Measurements from ENCODE around the gene GATAD2B. TPM values are rescaled to one million over a fixed set of nuclear protein-coding genes. Genes with fewer than 3 reads are reported as not detected.
A peak's percentile ranks its signal among the peaks of the same experiment; 100 is the strongest.

The GATAD2B gene
- total RNA-seq, 1 donor from 2014 or later, result 30.1 TPM

GRCh38 chr1:153954826-153955225 lies 32.1 kb upstream of the GATAD2B start:
- ATAC-seq (ENCODE audit: poor library complexity) (no peak), DNase-seq (no peak)
- intact Hi-C loops (cut with DNase I), result no loop called here

- DNase-seq (no peak), ATAC-seq (ENCODE audit: poor library complexity) (no peak)
- intact Hi-C loops (cut with DNase I), result no loop called here
Measured at GRCh38 chr1:153953859-153954365, 31.1 kb upstream of the GATAD2B start.

GRCh38 chr1:153951801-153952200 lies 29.0 kb upstream of the GATAD2B start:
- intact Hi-C loops (cut with DNase I), result no loop called here
- ATAC-seq (ENCODE audit: poor library complexity), result no peak
- DNase-seq, result no peak

- ATAC-seq (ENCODE audit: poor library complexity) (no peak), DNase-seq (peak; percentile 15)
- intact Hi-C loops (cut with DNase I), result no loop called here
Measured at GRCh38 chr1:153951183-153951582, 28.4 kb upstream of the GATAD2B start.

GRCh38 chr1:153946622-153947241 lies 24.0 kb upstream of the GATAD2B start, which contains the start of gene DENND4B:
DENND4B (minus strand) TSS chr1:153946718; CDS start chr1:153944374, 2,344 bp downstream.
- intact Hi-C loops (cut with DNase I), result loop anchor here (5.0 kb wide), 1 partner anchor 149 kb away; no protein-coding TSS in a partner anchor
- ATAC-seq (ENCODE audit: poor library complexity) (peak; percentile 82), DNase-seq (peak; percentile 89)

- intact Hi-C loops (cut with DNase I), result loop anchor here (5.0 kb wide), 1 partner anchor 149 kb away; no protein-coding TSS in a partner anchor
- ATAC-seq (ENCODE audit: poor library complexity), result peak; percentile 87
- peak; percentile 94 for DNase-seq
Measured at GRCh38 chr1:153945795-153946621, 23.2 kb upstream of the GATAD2B start.

- intact Hi-C loops (cut with DNase I), result loop anchor here (5.0 kb wide), 1 partner anchor 148 kb away; no protein-coding TSS in a partner anchor
- ATAC-seq (ENCODE audit: poor library complexity) (peak; percentile 58), DNase-seq (peak; percentile 81)
Measured at GRCh38 chr1:153945131-153945794, 22.5 kb upstream of the GATAD2B start.

GRCh38 chr1:153944827-153945117 lies 22.0 kb upstream of the GATAD2B start:
- DNase-seq, result no peak
- intact Hi-C loops (cut with DNase I), result loop anchor here (5.0 kb wide), 1 partner anchor 147 kb away; no protein-coding TSS in a partner anchor
- no peak for ATAC-seq (ENCODE audit: poor library complexity)

GRCh38 chr1:153944005-153944826 lies 21.4 kb upstream of the GATAD2B start:
- intact Hi-C loops (cut with DNase I), result no loop called here
- DNase-seq (no peak), ATAC-seq (ENCODE audit: poor library complexity) (no peak)

- DNase-seq (no peak), ATAC-seq (ENCODE audit: poor library complexity) (no peak)
Measured at GRCh38 chr1:153942766-153943549, 20.2 kb upstream of the GATAD2B start.

GRCh38 chr1:153941826-153942725 lies 19.3 kb upstream of the GATAD2B start:
- ATAC-seq (ENCODE audit: poor library complexity) (no peak), DNase-seq (no peak)
- intact Hi-C loops (cut with DNase I), result no loop called here

More at GRCh38 chr1:153942766-153943549, 20.2 kb upstream of the GATAD2B start:
- intact Hi-C loops (cut with DNase I), result no loop called here

- no peak for DNase-seq
- intact Hi-C loops (cut with DNase I), result no loop called here
- no peak for ATAC-seq (ENCODE audit: poor library complexity)
Measured at GRCh38 chr1:153940756-153941155, 18.0 kb upstream of the GATAD2B start.

GRCh38 chr1:153939476-153939875 lies 16.7 kb upstream of the GATAD2B start:
- intact Hi-C loops (cut with DNase I), result no loop called here
- DNase-seq, result no peak
- ATAC-seq (ENCODE audit: poor library complexity), result no peak

- DNase-seq, result no peak
- intact Hi-C loops (cut with DNase I), result no loop called here
- ATAC-seq (ENCODE audit: poor library complexity), result no peak
Measured at GRCh38 chr1:153938996-153939395, 16.2 kb upstream of the GATAD2B start.

- intact Hi-C loops (cut with DNase I), result no loop called here
- DNase-seq (no peak), ATAC-seq (ENCODE audit: poor library complexity) (no peak)
Measured at GRCh38 chr1:153937331-153937730, 14.6 kb upstream of the GATAD2B start.

GRCh38 chr1:153936011-153936802 lies 13.4 kb upstream of the GATAD2B start:
- intact Hi-C loops (cut with DNase I), result no loop called here
- no peak for ATAC-seq (ENCODE audit: poor library complexity)
- no peak for DNase-seq

Measured in Right ventricle myocardium superior (tissue), 1 donor.